ENCODE measurements around the gene RERE. TPM values are rescaled to one million over a fixed set of nuclear protein-coding genes. Genes with fewer than 3 reads are reported as not detected.

The RERE gene
- total RNA-seq, 2 donors from 2014 or later = 207 to 322 TPM

- intact Hi-C loops (cut with DNase I) = no loop called here
- no peak for TF ChIP-seq POLR2A (IDR thresholded peaks at IDR 0.05)
- no peak for TF ChIP-seq CTCF (IDR thresholded peaks at IDR 0.05)
- Histone ChIP-seq H3K4me1 (replicated peaks) (no peaks in the 10 kb centered on the region), H3K36me3 (no peaks in the 10 kb centered on the region), H3K4me3 (no peak overlapping the region), H3K27ac (no peak overlapping the region), H3K9me3 (no peaks in the 10 kb centered on the region), H3K27me3 (replicated peaks; ENCODE audit: insufficient read depth) (no peaks in the 10 kb centered on the region)
- no peak for DNase-seq (ENCODE audit: low spot score)
- WGBS = 83% methylated on average over 3 of the region's 3 CpGs
These were observed 233.1 kb downstream of the RERE start for GRCh38 chr1:8584316-8584715.

- Histone ChIP-seq H3K36me3 (no peaks in the 10 kb centered on the region), H3K27ac (no peak overlapping the region), H3K27me3 (replicated peaks; ENCODE audit: insufficient read depth) (no peaks in the 10 kb centered on the region), H3K4me3 (no peak overlapping the region), H3K9me3 (no peaks in the 10 kb centered on the region), H3K4me1 (replicated peaks) (no peaks in the 10 kb centered on the region)
- intact Hi-C loops (cut with DNase I) = no loop called here
- DNase-seq (ENCODE audit: low spot score) = no peak
- TF ChIP-seq POLR2AphosphoS5 (IDR thresholded peaks at IDR 0.05) (no peak), POLR2A (IDR thresholded peaks at IDR 0.05) (no peak), CTCF (IDR thresholded peaks at IDR 0.05) (no peak)
- 85% methylated on average over 3 of the region's 3 CpGs for WGBS
These were observed 234.4 kb downstream of the RERE start for GRCh38 chr1:8583031-8583430.

GRCh38 chr1:8580566-8580965, 236.9 kb downstream of the RERE start:
- Histone ChIP-seq H3K9me3 (no peaks in the 10 kb centered on the region), H3K27ac (no peak overlapping the region), H3K27me3 (replicated peaks; ENCODE audit: insufficient read depth) (no peaks in the 10 kb centered on the region), H3K36me3 (no peaks in the 10 kb centered on the region), H3K4me1 (replicated peaks) (no peaks in the 10 kb centered on the region), H3K4me3 (no peak overlapping the region)
- intact Hi-C loops (cut with DNase I) = no loop called here
- DNase-seq (ENCODE audit: low spot score) = no peak
- TF ChIP-seq POLR2A (IDR thresholded peaks at IDR 0.05) = no peak
- TF ChIP-seq POLR2AphosphoS5 (IDR thresholded peaks at IDR 0.05) = no peak
- TF ChIP-seq CTCF (IDR thresholded peaks at IDR 0.05) = no peak
- 87% methylated on average over 4 of the region's 4 CpGs for WGBS

GRCh38 chr1:8578936-8579335, 238.5 kb downstream of the RERE start:
- intact Hi-C loops (cut with DNase I) = no loop called here
- H3K4me3 ChIP-seq = no peak overlapping the region

More at GRCh38 chr1:8578936-8579335, 238.5 kb downstream of the RERE start:
- no peak for DNase-seq (ENCODE audit: low spot score)
- Histone ChIP-seq H3K27me3 (replicated peaks; ENCODE audit: insufficient read depth) (no peaks in the 10 kb centered on the region), H3K9me3 (no peaks in the 10 kb centered on the region), H3K27ac (no peak overlapping the region), H3K4me1 (replicated peaks) (no peaks in the 10 kb centered on the region), H3K36me3 (no peaks in the 10 kb centered on the region)
- WGBS = 90% methylated on average over 5 of the region's 5 CpGs
- TF ChIP-seq POLR2A (IDR thresholded peaks at IDR 0.05) = no peak
- no peak for TF ChIP-seq CTCF (IDR thresholded peaks at IDR 0.05)
- no peak for TF ChIP-seq POLR2AphosphoS5 (IDR thresholded peaks at IDR 0.05)
